ENCODE measurements around the gene LDHD.

The LDHD gene

DNA sequence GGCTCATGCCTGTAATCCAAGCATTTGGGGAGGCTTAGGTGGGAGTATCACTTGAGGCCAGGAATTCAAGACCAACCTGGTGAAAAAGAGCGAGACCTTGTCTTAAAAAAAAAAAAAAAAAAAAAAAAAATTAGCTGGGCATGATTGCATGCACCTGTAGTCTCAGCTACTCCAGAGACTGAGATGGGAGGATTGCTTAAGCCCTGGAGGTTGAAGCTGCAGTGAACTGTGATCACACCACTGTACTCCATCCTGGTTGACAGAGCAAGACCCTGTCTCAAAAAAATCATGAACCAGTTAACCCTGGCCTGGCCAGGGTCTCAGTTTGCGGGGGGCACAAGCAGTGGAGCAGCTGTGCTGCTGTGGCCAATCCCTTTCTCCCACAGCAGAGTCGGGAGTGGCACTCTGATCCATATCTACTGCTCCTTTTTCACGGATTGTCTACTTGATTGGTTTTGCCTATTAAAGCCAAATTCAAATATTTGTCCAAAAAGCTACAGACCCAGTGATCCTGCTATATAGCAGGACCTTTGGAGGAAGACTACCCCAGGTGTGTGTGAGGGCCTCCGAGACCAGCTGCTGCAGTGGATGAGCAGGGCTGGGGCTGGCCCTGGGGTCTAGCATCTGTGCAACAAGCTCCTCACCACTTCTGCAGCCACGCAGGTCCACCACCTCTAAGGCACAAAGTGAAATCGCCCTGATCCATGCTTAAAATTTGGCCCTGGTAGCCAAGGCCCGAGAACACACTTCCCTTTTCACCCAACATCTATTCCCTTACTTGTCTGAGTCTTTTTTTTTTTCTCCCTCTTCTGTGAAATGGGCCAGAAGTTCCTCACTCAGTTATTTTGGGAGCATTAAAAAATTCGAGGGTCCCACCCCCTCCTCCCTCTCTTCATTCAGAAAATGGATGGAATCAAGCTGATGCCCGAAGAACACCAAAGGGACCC is 48.2 kb downstream of the LDHD start:
- DNase-seq: no peak
- no peaks in the 10 kb centered on the region for H3K27me3 ChIP-seq
- H3K4me3 ChIP-seq (ENCODE audit: low read depth, low read length): no peak overlapping the region
- H3K9me3 ChIP-seq: no peaks in the 10 kb centered on the region; the same call in 1 of the 2 replicates
- TF ChIP-seq, protein P1, sequence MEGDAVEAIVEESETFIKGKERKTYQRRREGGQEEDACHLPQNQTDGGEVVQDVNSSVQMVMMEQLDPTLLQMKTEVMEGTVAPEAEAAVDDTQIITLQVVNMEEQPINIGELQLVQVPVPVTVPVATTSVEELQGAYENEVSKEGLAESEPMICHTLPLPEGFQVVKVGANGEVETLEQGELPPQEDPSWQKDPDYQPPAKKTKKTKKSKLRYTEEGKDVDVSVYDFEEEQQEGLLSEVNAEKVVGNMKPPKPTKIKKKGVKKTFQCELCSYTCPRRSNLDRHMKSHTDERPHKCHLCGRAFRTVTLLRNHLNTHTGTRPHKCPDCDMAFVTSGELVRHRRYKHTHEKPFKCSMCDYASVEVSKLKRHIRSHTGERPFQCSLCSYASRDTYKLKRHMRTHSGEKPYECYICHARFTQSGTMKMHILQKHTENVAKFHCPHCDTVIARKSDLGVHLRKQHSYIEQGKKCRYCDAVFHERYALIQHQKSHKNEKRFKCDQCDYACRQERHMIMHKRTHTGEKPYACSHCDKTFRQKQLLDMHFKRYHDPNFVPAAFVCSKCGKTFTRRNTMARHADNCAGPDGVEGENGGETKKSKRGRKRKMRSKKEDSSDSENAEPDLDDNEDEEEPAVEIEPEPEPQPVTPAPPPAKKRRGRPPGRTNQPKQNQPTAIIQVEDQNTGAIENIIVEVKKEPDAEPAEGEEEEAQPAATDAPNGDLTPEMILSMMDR (IDR thresholded peaks at IDR 0.05; ENCODE audit: low read depth, low read length): no peak
- no peaks in the 10 kb centered on the region for H3K36me3 ChIP-seq
- peaks cover under 1% of the 10 kb centered on the region; the same call in 1 of the 2 replicates for H3K4me1 ChIP-seq

DNA sequence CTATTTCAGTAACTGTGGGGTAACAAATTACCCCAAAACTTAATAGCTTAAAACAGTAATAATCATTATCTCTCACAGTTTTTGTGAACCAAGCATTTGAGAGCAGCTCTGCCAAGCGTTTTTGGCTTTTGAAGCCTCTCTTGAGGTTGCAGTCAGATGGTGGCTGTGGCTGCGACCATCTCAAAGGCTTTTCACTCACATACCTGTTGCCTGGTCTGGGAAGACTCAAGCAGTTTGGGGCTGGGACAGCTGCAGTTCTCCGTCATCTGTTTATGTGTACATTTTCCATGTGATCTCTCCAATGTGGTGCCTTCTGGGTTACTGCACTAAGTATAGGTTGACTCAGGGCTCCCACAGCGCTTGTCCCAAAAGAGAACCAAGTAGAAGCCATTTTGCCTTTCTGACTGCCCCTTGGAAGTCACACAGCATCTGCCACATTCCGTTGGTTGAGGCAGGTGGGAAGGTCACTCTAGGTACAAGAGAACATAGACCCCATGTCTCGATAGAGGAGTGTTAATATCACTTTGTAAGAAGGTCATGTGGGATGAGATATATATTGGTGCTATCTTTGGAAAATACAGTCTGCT is 49.6 kb downstream of the LDHD start:
- no peaks in the 10 kb centered on the region; the same call in 1 of the 2 replicates for H3K4me1 ChIP-seq
- H3K9me3 ChIP-seq: no peaks in the 10 kb centered on the region; the same call in 1 of the 2 replicates
- no peak overlapping the region for H3K4me3 ChIP-seq (ENCODE audit: low read depth, low read length)
- no peaks in the 10 kb centered on the region for H3K36me3 ChIP-seq
- TF ChIP-seq, protein P1 (IDR thresholded peaks at IDR 0.05; ENCODE audit: low read depth, low read length): no peak
- no peak for DNase-seq
- no peaks in the 10 kb centered on the region for H3K27me3 ChIP-seq

DNA sequence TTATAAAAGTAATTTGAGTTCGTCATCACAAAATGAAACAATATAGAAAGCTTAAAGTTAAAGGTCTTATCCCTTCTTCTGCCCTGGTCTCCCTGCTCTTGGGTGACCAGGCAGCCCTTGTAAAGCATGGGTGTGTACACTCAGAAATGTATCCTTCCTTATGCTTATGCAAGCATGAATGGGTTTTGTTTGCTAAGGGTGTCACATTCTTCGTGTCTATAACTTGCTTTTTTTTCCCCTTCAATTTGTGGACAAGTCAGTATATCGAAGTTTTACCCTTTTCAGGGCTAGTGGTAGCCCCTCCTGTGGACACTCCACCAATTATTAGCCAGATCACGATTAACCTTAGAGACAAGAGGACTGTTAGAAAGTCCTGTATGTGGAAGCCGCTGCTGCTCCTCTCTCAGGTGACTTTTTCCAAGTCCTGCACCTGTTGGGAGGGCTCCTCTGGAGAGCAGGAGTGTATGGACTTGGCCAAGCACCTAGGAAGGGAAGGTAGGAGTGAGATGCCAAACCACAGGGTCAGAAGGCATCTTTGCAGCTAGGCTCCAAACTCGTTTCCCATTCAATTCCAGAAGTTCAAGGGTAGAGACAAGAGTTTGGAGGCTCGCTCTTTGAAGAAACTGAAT is 50.9 kb downstream of the LDHD start:
- Histone ChIP-seq H3K27me3 (no peaks in the 10 kb centered on the region), H3K36me3 (no peaks in the 10 kb centered on the region), H3K9me3 (no peaks in the 10 kb centered on the region), H3K4me1 (no peaks in the 10 kb centered on the region; the same call in 1 of the 2 replicates), H3K4me3 (ENCODE audit: low read depth, low read length) (no peak overlapping the region)
- no peak for DNase-seq
- TF ChIP-seq, protein P1 (IDR thresholded peaks at IDR 0.05; ENCODE audit: low read depth, low read length): no peak

DNA sequence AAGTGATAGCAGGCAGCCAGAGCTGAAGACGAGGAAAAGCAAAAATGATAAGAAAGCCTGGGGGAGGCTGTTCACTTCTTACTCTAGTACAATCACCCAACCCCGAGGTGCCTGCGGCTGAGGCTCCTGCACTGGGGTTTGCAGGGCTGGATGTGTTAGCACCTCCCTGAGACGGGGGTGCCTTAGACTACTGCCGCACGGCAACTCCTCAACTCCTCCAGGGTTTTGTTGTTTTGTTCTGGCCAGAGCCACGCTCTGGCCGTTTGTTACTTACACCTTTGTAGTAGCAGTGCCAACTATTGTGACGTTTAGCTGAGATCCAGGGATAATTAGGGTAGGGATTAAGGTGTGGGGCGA is 51.5 kb downstream of the LDHD start:
- no peaks in the 10 kb centered on the region; the same call in 1 of the 2 replicates for H3K4me1 ChIP-seq
- no peaks in the 10 kb centered on the region for H3K9me3 ChIP-seq
- no peaks in the 10 kb centered on the region for H3K27me3 ChIP-seq
- no peaks in the 10 kb centered on the region for H3K36me3 ChIP-seq
- H3K4me3 ChIP-seq (ENCODE audit: low read depth, low read length): no peak overlapping the region
- DNase-seq: no peak
- TF ChIP-seq, protein P1 (IDR thresholded peaks at IDR 0.05; ENCODE audit: low read depth, low read length): no peak

DNA sequence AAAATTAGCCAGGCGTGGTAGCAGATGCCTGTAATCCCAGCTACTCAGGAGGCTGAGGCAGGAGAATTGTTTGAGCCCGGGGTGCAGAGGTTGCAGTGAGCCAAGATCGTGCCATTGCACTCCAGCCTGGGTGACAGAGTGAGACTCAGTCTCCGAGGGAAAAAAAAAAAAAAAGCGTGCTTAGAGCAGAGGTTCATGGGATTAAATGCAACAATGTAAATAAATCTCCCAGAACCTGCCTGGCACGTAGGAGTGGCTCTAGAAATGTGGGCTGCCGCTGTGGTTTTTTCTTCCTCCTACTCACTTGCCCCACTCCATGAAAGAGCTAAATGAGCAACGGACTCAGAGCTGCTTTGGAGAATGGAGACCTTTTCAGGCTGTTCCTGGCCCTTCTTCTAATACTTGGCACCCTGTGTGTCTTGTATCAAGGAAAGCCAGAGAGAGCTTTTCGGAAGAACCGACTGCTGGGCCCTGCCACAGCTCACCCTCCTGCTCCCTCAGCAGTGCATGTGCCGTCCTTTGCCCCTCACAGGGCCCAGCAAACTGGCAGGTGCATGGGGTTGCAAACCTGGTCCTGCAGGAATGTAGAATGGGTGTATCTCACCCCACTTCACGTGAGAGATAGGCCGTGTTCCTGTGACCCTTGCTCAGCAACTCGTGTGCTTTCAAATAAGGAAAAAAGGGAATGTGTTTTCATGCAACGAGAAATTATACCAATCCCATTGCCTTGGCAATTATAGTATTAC is 52.0 kb downstream of the LDHD start:
- TF ChIP-seq, protein P1 (IDR thresholded peaks at IDR 0.05; ENCODE audit: low read depth, low read length): no peak
- H3K36me3 ChIP-seq: no peaks in the 10 kb centered on the region
- DNase-seq: no peak
- H3K4me1 ChIP-seq: no peaks in the 10 kb centered on the region
- no peak overlapping the region for H3K4me3 ChIP-seq (ENCODE audit: low read depth, low read length)
- no peaks in the 10 kb centered on the region for H3K27me3 ChIP-seq
- H3K9me3 ChIP-seq: no peaks in the 10 kb centered on the region
